ENCODE measurements around the gene UNC13B.

UNC13B gene

GRCh38 chr9:35340046-35340445 lies 178.2 kb downstream of the UNC13B start:
- DNase-seq: no peak

DNA sequence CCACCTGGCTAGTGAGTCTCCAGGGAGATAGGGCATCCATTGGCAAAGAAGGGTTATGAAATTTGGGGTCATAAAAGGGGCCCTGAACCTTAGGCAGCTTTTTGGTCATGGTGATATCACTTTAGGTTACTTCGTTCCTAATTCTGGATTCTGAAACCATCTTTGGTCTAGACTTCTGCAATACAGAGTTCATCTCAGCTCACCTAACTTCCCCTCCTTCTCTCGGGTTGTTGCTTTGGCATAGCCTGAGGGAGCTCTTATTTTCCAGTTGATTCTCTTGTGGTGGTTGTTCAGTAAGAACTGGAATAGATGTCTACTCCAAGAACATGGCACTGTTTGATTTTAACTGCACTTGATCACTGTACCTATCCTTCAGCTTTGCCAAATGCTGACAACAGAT lies 179.2 kb downstream of the UNC13B start:
- no peak for DNase-seq

- DNase-seq: no peak
These were observed 179.8 kb downstream of the UNC13B start for GRCh38 chr9:35341585-35341984.

DNA sequence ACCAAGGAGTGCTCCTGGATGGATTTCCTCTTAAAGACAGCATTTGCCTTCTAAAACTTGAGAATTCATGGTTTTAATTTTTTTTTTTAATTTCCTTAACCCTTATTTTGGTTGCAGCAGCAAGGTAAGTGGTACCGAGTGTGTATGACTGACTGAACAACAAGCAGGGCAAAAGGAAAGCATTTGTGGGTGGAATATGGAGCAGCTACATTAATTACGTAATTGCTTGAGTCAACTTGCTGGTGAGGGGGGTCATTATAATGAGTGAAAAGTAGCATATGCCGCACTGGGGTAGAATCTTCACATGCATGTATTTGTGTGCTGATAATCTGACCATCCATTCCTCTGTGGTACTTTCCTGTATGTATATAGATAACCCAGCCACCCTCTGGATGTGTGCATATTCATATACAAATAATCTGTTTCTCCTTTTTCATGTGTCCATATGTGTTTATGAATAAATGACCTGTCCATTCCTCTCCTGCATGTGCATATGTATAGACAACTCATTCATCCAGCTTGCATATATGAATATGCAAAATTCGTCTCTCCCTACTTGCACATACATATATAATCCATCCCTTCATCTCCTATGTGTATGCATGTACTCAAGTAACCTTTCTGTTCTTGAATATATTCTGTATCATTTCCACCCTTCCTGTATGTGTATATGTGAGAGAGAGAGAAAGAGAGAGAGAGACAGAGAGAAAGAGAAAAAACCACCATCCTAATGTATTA lies 180.6 kb downstream of the UNC13B start:
- no peak for DNase-seq

- DNase-seq: no peak
These were observed 186.3 kb downstream of the UNC13B start for GRCh38 chr9:35348109-35348508.

GRCh38 chr9:35349287-35349990 lies 187.6 kb downstream of the UNC13B start:
- DNase-seq: no peak

DNA sequence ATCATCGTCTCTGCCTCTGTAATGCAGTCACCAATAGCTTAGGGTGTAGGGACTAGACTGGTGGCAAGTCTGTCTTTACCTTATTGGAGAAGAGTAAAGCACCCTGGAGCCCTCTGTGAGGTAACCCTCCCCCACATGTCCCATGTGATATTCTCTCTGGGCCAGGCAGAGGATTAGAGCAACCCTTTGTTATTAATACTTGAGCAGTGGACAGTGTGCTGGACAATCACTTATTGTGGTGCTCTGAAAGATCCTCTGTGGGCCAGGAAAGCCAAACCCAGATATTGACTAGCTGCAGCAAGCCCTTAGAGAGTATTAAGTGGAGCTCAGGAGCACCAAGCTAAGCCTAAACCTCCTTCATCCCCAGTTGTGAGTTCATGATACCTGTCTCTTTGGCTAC lies 188.4 kb downstream of the UNC13B start:
- no peak for DNase-seq

DNA sequence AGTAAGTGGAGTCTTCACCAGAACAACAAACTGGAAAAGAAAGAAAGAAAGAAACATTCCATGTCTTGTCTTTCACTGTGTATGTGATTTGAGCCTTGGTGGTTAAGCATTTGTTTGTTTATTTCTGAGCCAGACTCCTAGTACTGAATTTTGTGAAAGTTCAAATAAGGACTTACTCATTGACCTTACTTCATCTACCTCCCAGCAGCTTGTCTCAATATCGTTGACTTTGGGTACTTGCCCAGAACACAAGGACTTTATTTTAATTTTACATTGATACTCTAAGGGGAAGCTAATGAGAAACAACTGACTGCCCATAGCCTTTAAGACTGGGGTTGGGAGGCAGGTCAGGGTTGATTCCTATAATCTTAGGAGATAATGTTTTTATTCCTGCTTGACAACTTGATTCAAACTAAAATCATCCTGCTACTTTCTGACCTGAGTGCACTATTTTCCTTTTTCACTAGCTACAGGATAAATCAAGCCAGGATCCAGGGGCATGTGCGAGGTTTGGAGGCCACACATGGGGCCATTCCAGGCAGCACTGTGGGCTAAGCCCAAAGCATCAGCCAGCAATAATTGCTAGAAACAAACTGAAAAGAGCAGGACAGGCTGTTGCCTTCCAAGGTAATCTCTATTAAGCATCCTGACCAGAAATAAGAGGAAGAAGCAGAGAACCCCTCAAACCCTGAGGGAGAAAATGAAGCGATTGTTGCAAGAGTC lies 189.2 kb downstream of the UNC13B start:
- no peak for DNase-seq

DNA sequence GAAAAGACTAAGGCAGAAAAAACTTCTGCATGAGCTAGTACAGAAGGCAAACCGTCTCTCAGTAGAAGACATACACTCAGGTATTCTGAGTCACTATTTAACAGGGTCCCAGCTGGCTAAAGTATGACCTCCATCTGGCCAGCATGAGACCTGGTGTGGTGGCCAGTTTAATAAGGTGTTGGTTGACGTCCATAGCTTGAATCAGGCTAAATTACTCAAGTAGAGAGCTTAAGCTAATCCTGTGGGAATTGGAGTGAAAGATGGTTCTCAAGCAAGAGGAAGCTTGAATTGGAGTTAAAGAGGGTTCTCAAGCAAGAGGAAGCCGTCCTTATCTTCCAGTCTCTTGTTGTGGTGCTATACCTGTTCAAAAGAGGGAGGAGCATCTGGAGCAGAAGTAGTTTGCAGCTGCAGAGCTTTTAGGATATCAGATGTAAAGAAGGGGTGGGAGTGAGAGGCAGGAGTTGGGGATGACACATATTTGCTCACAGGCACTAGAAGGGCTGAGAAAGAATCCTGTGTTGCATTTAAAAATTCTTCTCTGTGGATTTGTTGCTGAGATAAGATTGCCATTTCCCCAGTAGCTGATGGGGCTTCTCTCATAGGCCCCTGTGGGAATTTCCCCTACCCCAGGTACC lies 192.0 kb downstream of the UNC13B start:
- DNase-seq: no peak

GRCh38 chr9:35355939-35356338 lies 194.1 kb downstream of the UNC13B start:
- DNase-seq: no peak

GRCh38 chr9:35357116-35357515 lies 195.3 kb downstream of the UNC13B start:
- no peak for DNase-seq

GRCh38 chr9:35357826-35358225 lies 196.0 kb downstream of the UNC13B start:
- DNase-seq: no peak

DNA sequence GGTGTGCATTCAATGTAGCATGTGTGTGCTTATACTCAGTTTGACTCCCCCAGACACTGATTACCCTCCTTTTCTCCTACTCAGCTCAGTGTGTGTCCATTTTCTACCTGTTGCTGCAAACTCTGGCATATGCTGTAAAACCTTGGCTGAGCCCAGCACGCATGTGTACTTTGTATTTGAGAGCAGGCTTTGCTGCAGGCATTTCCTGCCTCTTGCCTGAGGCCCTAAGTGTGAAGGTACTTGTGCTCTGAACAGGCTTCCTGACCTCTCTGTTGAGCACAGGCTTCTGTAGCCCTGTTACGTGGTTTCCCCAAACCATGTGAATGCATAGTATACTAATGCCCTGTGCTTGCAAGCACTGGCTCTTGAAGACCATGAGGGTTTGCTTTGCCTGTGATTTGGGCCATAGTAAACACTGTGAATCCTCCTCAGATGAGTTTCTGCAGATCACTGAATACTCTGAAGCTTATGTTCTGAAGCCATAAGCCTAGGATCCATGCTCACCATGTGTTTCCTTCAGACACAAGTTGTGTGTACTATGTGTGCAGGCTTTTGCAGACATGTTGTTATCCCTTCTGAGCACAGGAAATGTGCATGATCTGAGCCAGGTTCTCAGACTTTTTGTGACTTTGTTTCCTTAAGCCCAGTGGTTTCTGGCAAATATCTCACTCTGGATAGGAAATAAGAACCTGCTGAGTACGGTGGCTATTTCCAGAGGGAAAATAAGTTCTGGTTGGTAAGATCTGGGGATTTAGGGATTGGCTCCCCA lies 203.2 kb downstream of the UNC13B start:
- DNase-seq: no peak

DNA sequence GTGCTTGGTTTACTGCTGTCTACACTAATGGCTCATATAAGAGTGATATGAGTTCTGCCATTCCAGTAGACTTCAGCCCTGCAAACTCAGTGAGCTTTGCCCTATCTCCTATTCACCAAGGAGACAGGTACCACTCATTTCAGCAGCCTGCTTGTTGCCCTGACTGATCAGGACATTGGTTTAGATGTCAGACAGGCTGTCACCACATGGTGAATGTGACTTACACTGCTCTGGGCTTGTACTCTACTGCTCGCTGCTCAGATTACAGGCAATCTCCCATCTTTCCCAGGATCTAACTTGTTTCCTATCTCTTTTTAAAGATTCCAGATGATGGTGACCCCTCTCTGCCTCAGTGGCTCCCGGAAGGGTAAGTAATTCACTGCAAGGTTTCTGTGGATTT lies 204.8 kb downstream of the UNC13B start:
- no peak for DNase-seq

- DNase-seq: no peak
These were observed 205.6 kb downstream of the UNC13B start for GRCh38 chr9:35367451-35367850.

DNA sequence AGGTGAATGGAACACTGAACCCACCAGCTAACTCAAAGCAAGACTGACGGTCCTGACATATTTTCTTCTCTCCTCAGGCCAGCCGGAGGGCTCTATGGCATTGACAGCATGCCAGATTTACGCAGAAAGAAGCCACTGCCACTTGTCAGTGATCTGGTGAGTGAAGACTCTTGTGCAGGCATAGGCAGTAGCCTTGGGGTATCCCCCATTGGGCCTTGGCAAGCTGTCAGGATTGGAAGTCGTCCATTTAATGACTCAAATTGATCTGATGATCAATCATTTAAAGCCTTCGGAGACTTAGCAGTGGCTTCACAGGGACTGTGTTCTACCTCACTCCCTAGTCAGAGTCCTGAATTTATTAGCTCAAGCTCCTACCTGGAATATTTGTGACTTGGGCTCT lies 208.4 kb downstream of the UNC13B start:
- no peak for DNase-seq

GRCh38 chr9:35374436-35374835 lies 212.6 kb downstream of the UNC13B start:
- no peak for DNase-seq

- no peak for DNase-seq
These were observed 213.1 kb downstream of the UNC13B start for GRCh38 chr9:35374910-35375309.

GRCh38 chr9:35380039-35380438 lies 218.2 kb downstream of the UNC13B start:
- DNase-seq: no peak

- DNase-seq: no peak
These were observed 218.8 kb downstream of the UNC13B start for GRCh38 chr9:35380619-35381018.

DNA sequence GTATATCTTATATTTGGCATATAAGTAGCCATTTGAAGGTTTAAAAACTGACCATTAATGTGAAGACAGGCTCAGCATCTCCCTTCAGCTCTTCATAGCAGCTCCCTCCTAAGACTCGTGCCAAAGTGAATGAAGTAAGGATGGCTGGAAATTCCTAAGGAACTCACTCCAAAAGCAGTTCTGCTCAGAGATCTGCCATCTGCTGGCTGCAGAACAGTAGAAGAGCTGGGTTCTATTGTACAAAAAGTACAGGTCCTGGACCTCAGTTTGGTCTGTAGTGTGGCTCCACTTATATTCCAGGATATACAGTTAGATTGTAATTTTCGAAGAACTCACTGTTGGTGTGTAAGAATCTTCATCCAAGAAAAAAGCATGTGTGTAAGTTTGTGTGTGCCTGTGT lies 223.2 kb downstream of the UNC13B start:
- DNase-seq: no peak

DNA sequence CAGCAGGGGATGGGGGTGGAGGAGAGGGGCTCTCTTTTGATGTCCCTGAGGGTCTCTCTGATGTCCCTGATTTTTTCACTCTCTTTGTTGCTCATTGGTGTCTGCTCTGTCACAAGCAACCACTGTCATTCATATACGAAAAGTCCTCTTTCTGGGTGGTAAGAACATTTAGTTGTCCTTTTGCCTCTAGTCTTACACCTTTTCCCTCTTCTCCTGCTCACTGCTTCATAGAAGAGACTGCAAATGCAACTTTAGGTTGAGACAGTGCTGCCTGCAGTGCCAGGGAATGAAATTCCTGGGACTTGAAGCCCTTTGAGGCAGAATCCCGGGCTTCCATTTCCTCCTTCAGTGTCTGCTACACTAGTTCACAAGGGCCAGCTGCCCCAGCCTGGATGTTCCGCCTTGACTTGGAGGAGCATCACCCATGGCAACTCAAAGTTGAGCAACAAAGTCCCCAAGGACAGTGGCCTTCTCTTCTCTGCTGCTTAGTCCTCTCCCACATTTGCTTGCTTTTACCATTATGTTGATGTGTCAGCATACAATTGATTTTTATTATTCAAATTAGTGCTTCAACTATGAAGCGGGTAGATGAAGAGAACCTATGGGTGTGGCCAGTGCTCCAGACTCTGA lies 233.4 kb downstream of the UNC13B start:
- no peak for DNase-seq
